ENCODE results near the gene CKAP2.

GRCh38 chr13:52452470-52452869 is 2.8 kb upstream of the CKAP2 start:
- no peak for TF ChIP-seq POLR2A (IDR thresholded peaks at IDR 0.05)
- no peak for TF ChIP-seq EP300 (IDR thresholded peaks at IDR 0.05)

Data from ovary (tissue), 1 donor.